ENCODE results near the gene CUX1. TPM values are rescaled to one million over a fixed set of nuclear protein-coding genes. Genes with fewer than 3 reads are reported as not detected.

CUX1 gene
- total and polyA plus RNA-seq, 10 of the 15 experiments (the other 5 are each of a cell fraction or from before 2014, with no cell fraction given) = 6.1 to 48.6 (median 25.9) TPM

GRCh38 chr7:102077081-102077480 is 259.7 kb downstream of the CUX1 start:
- 80% methylated on average over 5 of the region's 5 CpGs for WGBS (ENCODE audit: insufficient coverage, insufficient replicate concordance, low lambda C conversion rate, missing lambda C conversion rate)
- H3K27ac ChIP-seq (ENCODE audit: control insufficient read depth, insufficient read depth) = no peak overlapping the region
- peaks cover 4% of the 10 kb centered on the region for H3K4me1 ChIP-seq (ENCODE audit: control insufficient read depth, insufficient read depth, low read length)
- CTCF ChIA-PET = no interaction called here
- H3K36me3 ChIP-seq (ENCODE audit: control insufficient read depth in 2 of 2, insufficient read depth in 2 of 2, low read length in 1 of 2) = peaks cover 6 to 11% of the 10 kb centered on the region in 2 experiments
- no peaks in the 10 kb centered on the region for H3K27me3 ChIP-seq (replicated peaks in 1 of 2; ENCODE audit: control insufficient read depth in 2 of 2, insufficient read depth in 2 of 2, low read length in 1 of 2)
- no peak for DNase-seq (ENCODE audit: low read depth, low spot score)
- BruUV-seq (replicated peaks) = no TSS peak
- H3K4me3 ChIP-seq = no peak overlapping the region
- H3K4me2 ChIP-seq (ENCODE audit: control insufficient read depth, insufficient read depth) = no peak overlapping the region
- POLR2A ChIA-PET = interaction anchor here (0.6 to 0.8 kb wide), 3 partner anchors 14 to 227 kb away, joined by 3 to 7 read pairs (median 6); no protein-coding TSS in a partner anchor
- no peaks in the 10 kb centered on the region for H3K79me2 ChIP-seq (ENCODE audit: control insufficient read depth, insufficient read depth, low read length)
- no peak overlapping the region for H2AFZ ChIP-seq (ENCODE audit: control insufficient read depth, low read depth, low read length)
- RAD21 ChIA-PET (ENCODE audit: unreplicated experiment) = no interaction called here
- in situ Hi-C loops (cut with MboI) = no loop called here
- intact Hi-C loops (cut with micrococcal nuclease; ENCODE audit: unreplicated experiment) = no loop called here
- H3K9me3 ChIP-seq (replicated peaks; ENCODE audit: control insufficient read depth, insufficient read depth, low read length) = peaks cover 1% of the 10 kb centered on the region
- no peaks in the 10 kb centered on the region for H4K20me1 ChIP-seq (ENCODE audit: control insufficient read depth, insufficient read depth)
- TF ChIP-seq BHLHE40 (IDR thresholded peaks at IDR 0.05; ENCODE audit: borderline replicate concordance in 1 of 2, low read depth in 2 of 2, low read length in 1 of 2) (no peak), FOS (IDR thresholded peaks at IDR 0.05; ENCODE audit: borderline replicate concordance, extremely low read depth, insufficient read length) (no peak), HDGF (IDR thresholded peaks at IDR 0.05) (no peak), ELK1 (IDR thresholded peaks at IDR 0.05; ENCODE audit: low read depth, low read length) (no peak), YBX1 (IDR thresholded peaks at IDR 0.05) (no peak), ZBTB11 (CRISPR knock-in tag; IDR thresholded peaks at IDR 0.05) (no peak), CBFB (IDR thresholded peaks at IDR 0.05; ENCODE audit: low read depth) (no peak), GATAD2B (conservative IDR thresholded peaks at IDR 0.05; ENCODE audit: low read depth) (no peak), SUZ12 (IDR thresholded peaks at IDR 0.05; ENCODE audit: unreplicated experiment) (no peak)
- SMC1A ChIA-PET (ENCODE audit: uncharacterized antibody, unreplicated experiment) = interaction anchor here (0.6 to 1.5 kb wide), 4 partner anchors 8 to 28 kb away, joined by 3 read pairs; no protein-coding TSS in a partner anchor
- H3K9ac ChIP-seq (ENCODE audit: control insufficient read depth, insufficient read depth, low read length) = no peak overlapping the region
- FAIRE-seq = no peak
- ATAC-seq = no peak; the same call in 1 of the 3 replicates
